ENCODE measurements around the gene SPZ1. TPM values are rescaled to one million over a fixed set of nuclear protein-coding genes. Genes with fewer than 3 reads are reported as not detected.

SPZ1 gene
- total and polyA plus RNA-seq, 2 of the 8 experiments (the other 6 are each of a cell fraction or from before 2014, with no cell fraction given): not detected

DNA sequence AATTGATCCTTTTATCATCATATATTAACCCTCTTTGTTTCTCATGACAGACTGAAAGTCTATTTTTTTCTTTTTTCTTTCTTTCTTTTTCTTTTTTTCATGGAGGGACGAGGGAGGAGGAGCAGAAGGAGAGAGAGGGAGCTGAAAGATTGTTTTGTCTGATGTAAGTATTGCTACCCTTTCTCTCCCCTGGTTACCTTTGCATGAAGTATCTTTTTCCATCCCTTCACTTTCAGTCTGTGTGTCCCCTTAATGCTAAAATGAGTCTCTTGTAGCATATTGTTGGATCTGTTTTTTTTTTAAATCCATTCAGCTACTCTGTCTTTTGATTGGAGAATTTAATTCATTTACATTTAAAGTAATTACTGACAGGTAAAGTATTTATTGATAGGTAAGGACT lies 36.4 kb upstream of the SPZ1 start:
- no peak overlapping the region for H4K5ac ChIP-seq (ENCODE audit: insufficient read length, low read depth, low read length)
- POLR2A ChIA-PET (ENCODE audit: partially characterized antibody): no interaction called here
- no peak overlapping the region for H2BK5ac ChIP-seq (ENCODE audit: low read depth, low read length)
- H4K91ac ChIP-seq (replicated peaks; ENCODE audit: insufficient read length, low read length): no peak overlapping the region
- no peaks in the 10 kb centered on the region for H3K4me1 ChIP-seq (replicated peaks in 1 of 4; ENCODE audit: control insufficient read depth in 3 of 4, insufficient read depth in 4 of 4, low read length in 3 of 4)
- no peaks in the 10 kb centered on the region for H3K79me1 ChIP-seq (ENCODE audit: low read depth, low read length)
- no peak overlapping the region for H3K4me3 ChIP-seq (ENCODE audit: extremely low read depth in 1 of 4, insufficient read depth in 2 of 4, low read depth in 3 of 4, low read length in 4 of 4)
- no peak overlapping the region for H3K4me2 ChIP-seq (ENCODE audit: insufficient read depth in 1 of 2, low read depth in 2 of 2, low read length in 2 of 2)
- no peak overlapping the region for H2BK12ac ChIP-seq (ENCODE audit: low read depth, low read length)
- no peaks in the 10 kb centered on the region for H3K79me2 ChIP-seq (ENCODE audit: control insufficient read depth in 1 of 2, insufficient read depth in 2 of 2, low read length in 2 of 2)
- H3K27ac ChIP-seq (ENCODE audit: low read depth, low read length): no peak overlapping the region
- no peak overlapping the region for H3K14ac ChIP-seq (ENCODE audit: insufficient read length)
- H3K18ac ChIP-seq (ENCODE audit: extremely low read depth, low read length): no peak overlapping the region
- H2BK120ac ChIP-seq (replicated peaks; ENCODE audit: low read depth, low read length): no peak overlapping the region
- H3K23me2 ChIP-seq (ENCODE audit: low read depth, low read length): no peaks in the 10 kb centered on the region
- no peak overlapping the region for H3K9ac ChIP-seq (replicated peaks in 1 of 4; ENCODE audit: extremely low read depth in 1 of 4, low read depth in 3 of 4, low read length in 3 of 4)
- no peak overlapping the region for H2BK15ac ChIP-seq (ENCODE audit: low read length)
- FAIRE-seq (no peak), DNase-seq (ENCODE audit: low read depth in 1 of 2, low spot score in 2 of 2) (no peak)
- no peak overlapping the region for H2AK5ac ChIP-seq (ENCODE audit: low read depth, low read length)
- no peak overlapping the region for H3K23ac ChIP-seq (ENCODE audit: insufficient read length)
- no peak overlapping the region for H2AFZ ChIP-seq (ENCODE audit: low read length)
- H3K9me3 ChIP-seq (ENCODE audit: insufficient read depth in 2 of 2, low read depth in 1 of 2, low read length in 1 of 2): no peaks in the 10 kb centered on the region
- WGBS, 2 experiments (ENCODE audit: extremely low coverage in 1 of 2, insufficient coverage in 1 of 2, insufficient read length in 1 of 2, insufficient replicate concordance in 2 of 2, low coverage in 1 of 2, low lambda C conversion rate in 2 of 2, missing lambda C conversion rate in 1 of 2): no CpG with 5 or more reads among the region's 1 CpG
- CTCF ChIA-PET (ENCODE audit: partially characterized antibody): interaction anchor here (0.6 kb wide), 2 partner anchors 61 to 71 kb away, joined by 3 to 4 read pairs; no protein-coding TSS in a partner anchor
- no peaks in the 10 kb centered on the region for H3K36me3 ChIP-seq (ENCODE audit: control insufficient read depth in 2 of 4, insufficient read depth in 4 of 4, low read length in 3 of 4)
- TF ChIP-seq BRCA1 (IDR thresholded peaks at IDR 0.05; ENCODE audit: low read depth, low read length) (no peak), SAP30 (IDR thresholded peaks at IDR 0.05; ENCODE audit: insufficient read depth, insufficient replicate concordance, low read length) (no peak), EZH2 (IDR thresholded peaks at IDR 0.05; ENCODE audit: low read depth, low read length, severe bottlenecking) (no peak)
- no peak overlapping the region for H4K8ac ChIP-seq (ENCODE audit: extremely low read depth, insufficient read depth, low read length)
- H3K56ac ChIP-seq (replicated peaks; ENCODE audit: insufficient read length, low read depth, low read length): no peak overlapping the region
- no peak overlapping the region for H3K4ac ChIP-seq (replicated peaks; ENCODE audit: insufficient read length, low read depth, low read length)
- no peaks in the 10 kb centered on the region for H3K27me3 ChIP-seq (replicated peaks in 1 of 4; ENCODE audit: control insufficient read depth in 3 of 4, extremely low read depth in 1 of 4, insufficient read depth in 3 of 4, low read length in 3 of 4)
- H2BK20ac ChIP-seq (ENCODE audit: low read length): no peak overlapping the region
- no peaks in the 10 kb centered on the region for H4K20me1 ChIP-seq (replicated peaks in 1 of 2; ENCODE audit: control insufficient read depth in 1 of 2, insufficient read depth in 2 of 2, low read length in 2 of 2)
